Measurements from ENCODE around the gene PTPRM.

The PTPRM gene

GRCh38 chr18:8020132-8020846, 453.2 kb downstream of the PTPRM start:
- Histone ChIP-seq H3K4me3 (ENCODE audit: low read depth, low read length) (no peak overlapping the region), H3K27ac (ENCODE audit: extremely low read depth, low read depth, low read length) (no peak overlapping the region), H3K36me3 (ENCODE audit: control insufficient read depth in 2 of 2, insufficient read depth in 1 of 2, low read length in 2 of 2) (no peaks in the 10 kb centered on the region), H3K4me1 (ENCODE audit: control insufficient read depth, insufficient read depth, low read length) (no peaks in the 10 kb centered on the region), H3K9me3 (ENCODE audit: control insufficient read depth, insufficient read depth, low read depth, low read length) (no peaks in the 10 kb centered on the region)
- TF ChIP-seq ZSCAN18 (tag by site-specific recombination; IDR thresholded peaks at IDR 0.05) (no peak), ZNF585B (tag by site-specific recombination; IDR thresholded peaks at IDR 0.05) (no peak), ZNF426 (tag by site-specific recombination; IDR thresholded peaks at IDR 0.05) (no peak), PRDM1 (tag by site-specific recombination; IDR thresholded peaks at IDR 0.05) (no peak), KLF9 (tag by site-specific recombination; IDR thresholded peaks at IDR 0.05; ENCODE audit: low read depth) (no peak), SP7 (tag by site-specific recombination; IDR thresholded peaks at IDR 0.05) (no peak), SP3 (tag by site-specific recombination; IDR thresholded peaks at IDR 0.05) (no peak), YY2 (tag by site-specific recombination; IDR thresholded peaks at IDR 0.05) (no peak), GLIS1 (tag by site-specific recombination; IDR thresholded peaks at IDR 0.05) (no peak), TCF7L2 (IDR thresholded peaks at IDR 0.05; ENCODE audit: borderline replicate concordance, low read depth, low read length) (no peak), ZNF768 (tag by site-specific recombination; IDR thresholded peaks at IDR 0.05) (no peak), ZNF37A (tag by site-specific recombination; IDR thresholded peaks at IDR 0.05) (no peak), BCL6B (tag by site-specific recombination; IDR thresholded peaks at IDR 0.05) (no peak), SETDB1 (IDR thresholded peaks at IDR 0.05; ENCODE audit: insufficient read length, low read length) (no peak), ZNF558 (tag by site-specific recombination; IDR thresholded peaks at IDR 0.05) (no peak), ZNF600 (tag by site-specific recombination; IDR thresholded peaks at IDR 0.05) (no peak), ZNF366 (tag by site-specific recombination; conservative IDR thresholded peaks at IDR 0.05) (no peak)
- TF ChIP-seq, protein P1, sequence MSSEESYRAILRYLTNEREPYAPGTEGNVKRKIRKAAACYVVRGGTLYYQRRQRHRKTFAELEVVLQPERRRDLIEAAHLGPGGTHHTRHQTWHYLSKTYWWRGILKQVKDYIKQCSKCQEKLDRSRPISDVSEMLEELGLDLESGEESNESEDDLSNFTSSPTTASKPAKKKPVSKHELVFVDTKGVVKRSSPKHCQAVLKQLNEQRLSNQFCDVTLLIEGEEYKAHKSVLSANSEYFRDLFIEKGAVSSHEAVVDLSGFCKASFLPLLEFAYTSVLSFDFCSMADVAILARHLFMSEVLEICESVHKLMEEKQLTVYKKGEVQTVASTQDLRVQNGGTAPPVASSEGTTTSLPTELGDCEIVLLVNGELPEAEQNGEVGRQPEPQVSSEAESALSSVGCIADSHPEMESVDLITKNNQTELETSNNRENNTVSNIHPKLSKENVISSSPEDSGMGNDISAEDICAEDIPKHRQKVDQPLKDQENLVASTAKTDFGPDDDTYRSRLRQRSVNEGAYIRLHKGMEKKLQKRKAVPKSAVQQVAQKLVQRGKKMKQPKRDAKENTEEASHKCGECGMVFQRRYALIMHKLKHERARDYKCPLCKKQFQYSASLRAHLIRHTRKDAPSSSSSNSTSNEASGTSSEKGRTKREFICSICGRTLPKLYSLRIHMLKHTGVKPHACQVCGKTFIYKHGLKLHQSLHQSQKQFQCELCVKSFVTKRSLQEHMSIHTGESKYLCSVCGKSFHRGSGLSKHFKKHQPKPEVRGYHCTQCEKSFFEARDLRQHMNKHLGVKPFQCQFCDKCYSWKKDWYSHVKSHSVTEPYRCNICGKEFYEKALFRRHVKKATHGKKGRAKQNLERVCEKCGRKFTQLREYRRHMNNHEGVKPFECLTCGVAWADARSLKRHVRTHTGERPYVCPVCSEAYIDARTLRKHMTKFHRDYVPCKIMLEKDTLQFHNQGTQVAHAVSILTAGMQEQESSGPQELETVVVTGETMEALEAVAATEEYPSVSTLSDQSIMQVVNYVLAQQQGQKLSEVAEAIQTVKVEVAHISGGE (tag by site-specific recombination; conservative IDR thresholded peaks at IDR 0.05; ENCODE audit: low read depth) = no peak
- TF ChIP-seq, protein P2, sequence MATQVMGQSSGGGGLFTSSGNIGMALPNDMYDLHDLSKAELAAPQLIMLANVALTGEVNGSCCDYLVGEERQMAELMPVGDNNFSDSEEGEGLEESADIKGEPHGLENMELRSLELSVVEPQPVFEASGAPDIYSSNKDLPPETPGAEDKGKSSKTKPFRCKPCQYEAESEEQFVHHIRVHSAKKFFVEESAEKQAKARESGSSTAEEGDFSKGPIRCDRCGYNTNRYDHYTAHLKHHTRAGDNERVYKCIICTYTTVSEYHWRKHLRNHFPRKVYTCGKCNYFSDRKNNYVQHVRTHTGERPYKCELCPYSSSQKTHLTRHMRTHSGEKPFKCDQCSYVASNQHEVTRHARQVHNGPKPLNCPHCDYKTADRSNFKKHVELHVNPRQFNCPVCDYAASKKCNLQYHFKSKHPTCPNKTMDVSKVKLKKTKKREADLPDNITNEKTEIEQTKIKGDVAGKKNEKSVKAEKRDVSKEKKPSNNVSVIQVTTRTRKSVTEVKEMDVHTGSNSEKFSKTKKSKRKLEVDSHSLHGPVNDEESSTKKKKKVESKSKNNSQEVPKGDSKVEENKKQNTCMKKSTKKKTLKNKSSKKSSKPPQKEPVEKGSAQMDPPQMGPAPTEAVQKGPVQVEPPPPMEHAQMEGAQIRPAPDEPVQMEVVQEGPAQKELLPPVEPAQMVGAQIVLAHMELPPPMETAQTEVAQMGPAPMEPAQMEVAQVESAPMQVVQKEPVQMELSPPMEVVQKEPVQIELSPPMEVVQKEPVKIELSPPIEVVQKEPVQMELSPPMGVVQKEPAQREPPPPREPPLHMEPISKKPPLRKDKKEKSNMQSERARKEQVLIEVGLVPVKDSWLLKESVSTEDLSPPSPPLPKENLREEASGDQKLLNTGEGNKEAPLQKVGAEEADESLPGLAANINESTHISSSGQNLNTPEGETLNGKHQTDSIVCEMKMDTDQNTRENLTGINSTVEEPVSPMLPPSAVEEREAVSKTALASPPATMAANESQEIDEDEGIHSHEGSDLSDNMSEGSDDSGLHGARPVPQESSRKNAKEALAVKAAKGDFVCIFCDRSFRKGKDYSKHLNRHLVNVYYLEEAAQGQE (tag by site-specific recombination; IDR thresholded peaks at IDR 0.05) = no peak
- TF ChIP-seq, protein P3, sequence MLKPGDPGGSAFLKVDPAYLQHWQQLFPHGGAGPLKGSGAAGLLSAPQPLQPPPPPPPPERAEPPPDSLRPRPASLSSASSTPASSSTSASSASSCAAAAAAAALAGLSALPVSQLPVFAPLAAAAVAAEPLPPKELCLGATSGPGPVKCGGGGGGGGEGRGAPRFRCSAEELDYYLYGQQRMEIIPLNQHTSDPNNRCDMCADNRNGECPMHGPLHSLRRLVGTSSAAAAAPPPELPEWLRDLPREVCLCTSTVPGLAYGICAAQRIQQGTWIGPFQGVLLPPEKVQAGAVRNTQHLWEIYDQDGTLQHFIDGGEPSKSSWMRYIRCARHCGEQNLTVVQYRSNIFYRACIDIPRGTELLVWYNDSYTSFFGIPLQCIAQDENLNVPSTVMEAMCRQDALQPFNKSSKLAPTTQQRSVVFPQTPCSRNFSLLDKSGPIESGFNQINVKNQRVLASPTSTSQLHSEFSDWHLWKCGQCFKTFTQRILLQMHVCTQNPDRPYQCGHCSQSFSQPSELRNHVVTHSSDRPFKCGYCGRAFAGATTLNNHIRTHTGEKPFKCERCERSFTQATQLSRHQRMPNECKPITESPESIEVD (tag by site-specific recombination; IDR thresholded peaks at IDR 0.05) = no peak
- CTCF ChIA-PET = no interaction called here
- POLR2A ChIA-PET = no interaction called here

All from HEK293 (cell line).